GM10248 (cell line): ENCODE results near the gene GRPR.

Experiments used
- CTCF ChIA-PET: fragments of 300-600 bp; sonication (Branson Sonifier 250); formaldehyde crosslinking; extraction: SDS; loops from one replicate; lab custom pipeline; 2021; ENCODE audit warnings: antibody characterized with exemption; lab: Yijun Ruan, JAX
- POLR2A ChIA-PET: fragments of 350-650 bp; sonication (Branson Sonifier 250); formaldehyde crosslinking; extraction: SDS; loops from one replicate; lab custom pipeline; 2020; ENCODE audit warnings: antibody characterized with exemption; lab: Yijun Ruan, JAX
- DNase-seq: peaks from one replicate; pipeline ENCODE4 v3.0.0; 2012; ENCODE audit errors: extremely low spot score
- TF ChIP-seq, protein P1 (sequence below): IDR thresholded peaks from 2 replicates; pipeline ENCODE4 v1.5.1; 2012; ENCODE audit warnings: mild to moderate bottlenecking, low read depth; ENCODE audit errors: extremely low read depth, missing control alignments, control extremely low read depth

Gene GRPR

GRCh38 chrX:16113978-16114565, 9.3 kb upstream of the GRPR start:
- POLR2A ChIA-PET = no interaction called here
- CTCF ChIA-PET = interaction anchor here (3.7 kb wide), 1 partner anchor 9 kb away, joined by 19 read pairs; the partner anchor contains the start of gene GRPR
- TF ChIP-seq, protein P1, sequence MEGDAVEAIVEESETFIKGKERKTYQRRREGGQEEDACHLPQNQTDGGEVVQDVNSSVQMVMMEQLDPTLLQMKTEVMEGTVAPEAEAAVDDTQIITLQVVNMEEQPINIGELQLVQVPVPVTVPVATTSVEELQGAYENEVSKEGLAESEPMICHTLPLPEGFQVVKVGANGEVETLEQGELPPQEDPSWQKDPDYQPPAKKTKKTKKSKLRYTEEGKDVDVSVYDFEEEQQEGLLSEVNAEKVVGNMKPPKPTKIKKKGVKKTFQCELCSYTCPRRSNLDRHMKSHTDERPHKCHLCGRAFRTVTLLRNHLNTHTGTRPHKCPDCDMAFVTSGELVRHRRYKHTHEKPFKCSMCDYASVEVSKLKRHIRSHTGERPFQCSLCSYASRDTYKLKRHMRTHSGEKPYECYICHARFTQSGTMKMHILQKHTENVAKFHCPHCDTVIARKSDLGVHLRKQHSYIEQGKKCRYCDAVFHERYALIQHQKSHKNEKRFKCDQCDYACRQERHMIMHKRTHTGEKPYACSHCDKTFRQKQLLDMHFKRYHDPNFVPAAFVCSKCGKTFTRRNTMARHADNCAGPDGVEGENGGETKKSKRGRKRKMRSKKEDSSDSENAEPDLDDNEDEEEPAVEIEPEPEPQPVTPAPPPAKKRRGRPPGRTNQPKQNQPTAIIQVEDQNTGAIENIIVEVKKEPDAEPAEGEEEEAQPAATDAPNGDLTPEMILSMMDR = no peak
- DNase-seq = no peak

DNA sequence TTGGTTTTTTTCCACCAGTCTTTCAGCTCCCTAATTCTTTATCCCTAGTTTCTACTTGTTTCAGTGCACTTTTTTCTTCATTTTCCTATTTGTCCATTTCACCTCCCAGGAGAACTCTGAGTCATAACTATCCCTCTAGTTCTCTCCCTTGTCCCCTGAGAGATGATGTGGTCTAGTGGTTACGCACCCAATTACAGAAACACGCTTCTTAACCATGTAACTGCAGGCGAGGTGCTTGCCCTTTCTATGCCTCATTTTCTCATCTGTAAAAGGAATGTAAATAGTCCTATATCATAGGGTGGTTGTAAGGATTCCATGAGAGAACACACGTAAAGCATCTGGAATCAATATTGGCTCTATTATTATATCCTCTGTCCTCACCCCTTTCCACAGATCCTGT, 8.8 kb upstream of the GRPR start:
- no peak for DNase-seq
- ChIA-PET POLR2A (no interaction called here), CTCF (no interaction called here)
- TF ChIP-seq, protein P1 = no peak

GRCh38 chrX:16119353-16120220, 3.8 kb upstream of the GRPR start:
- ChIA-PET POLR2A (interaction anchor here (0.6 kb wide), 1 partner anchor 644 kb away, joined by 8 read pairs; no protein-coding TSS in a partner anchor), CTCF (no interaction called here)
- TF ChIP-seq, protein P1 = no peak
- DNase-seq = peak; percentile 20

- DNase-seq = no peak
- ChIA-PET CTCF (interaction anchor here (1.2 kb wide), 1 partner anchor 9 kb away, joined by 4 read pairs; no protein-coding TSS in a partner anchor), POLR2A (interaction anchor here (0.6 kb wide), 1 partner anchor 179 kb away, joined by 4 read pairs; no protein-coding TSS in a partner anchor)
- TF ChIP-seq, protein P1 = no peak
These were observed 2.9 kb upstream of the GRPR start for GRCh38 chrX:16120431-16120830.

- TF ChIP-seq, protein P1 = no peak
- DNase-seq = no peak
- ChIA-PET CTCF (interaction anchor here (1.7 to 3.3 kb wide), 2 partner anchors 13 to 90 kb away, joined by 3 to 15 read pairs; no protein-coding TSS in a partner anchor), POLR2A (no interaction called here)
These were observed 836 bp downstream of the GRPR start for GRCh38 chrX:16124201-16124600.

DNA sequence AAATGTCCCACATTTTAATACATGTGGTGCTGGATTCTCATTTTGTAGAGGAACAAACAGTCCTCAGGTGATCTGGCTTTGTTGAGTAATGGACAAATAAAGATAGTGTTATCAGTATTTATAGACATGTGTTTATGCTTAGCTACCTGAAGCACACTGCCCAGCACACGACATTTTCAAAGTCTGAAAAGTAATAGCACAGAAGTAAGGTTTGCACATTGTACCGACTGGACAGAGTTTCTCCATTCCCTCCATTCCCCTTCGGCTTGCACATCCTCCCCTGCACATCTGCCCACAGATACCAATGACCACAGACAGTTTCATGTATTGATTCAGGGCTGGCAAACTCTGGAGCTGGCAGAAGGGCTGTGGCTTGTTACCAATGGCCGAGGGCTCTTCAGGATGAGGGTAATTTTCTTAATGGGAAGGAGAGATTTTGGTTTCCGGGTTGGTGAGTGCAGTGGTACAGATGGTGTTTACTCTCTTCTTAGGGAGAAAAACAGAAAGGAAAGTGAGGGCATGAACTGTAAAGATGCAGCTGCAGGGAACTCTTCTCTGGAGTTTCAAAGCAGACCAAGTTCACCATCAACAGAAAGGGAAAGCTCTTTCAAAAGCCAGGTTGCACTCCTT, 2.3 kb downstream of the GRPR start:
- CTCF ChIA-PET = interaction anchor here (0.9 to 1.0 kb wide), 2 partner anchors 12 to 13 kb away, joined by 3 read pairs; no protein-coding TSS in a partner anchor
- DNase-seq = no peak
- TF ChIP-seq, protein P1 = no peak
- POLR2A ChIA-PET = no interaction called here
